Measurements from ENCODE around the gene SNX22. TPM values are rescaled to one million over a fixed set of nuclear protein-coding genes. Genes with fewer than 3 reads are reported as not detected.

Gene SNX22
- total and polyA plus RNA-seq, 4 donors: 0.36 to 0.90 (median 0.38) TPM

Other genes with a start within 250 kb of the SNX22 start
- gene DAPK2, start 105.2 kb upstream of the SNX22 start, total RNA-seq: 1 to 10 TPM; 6.0 to 8.0 TPM
- gene DAPK2, start 105.2 kb upstream of the SNX22 start, polyA plus RNA-seq: 1 to 10 TPM; 2.0 to 8.1 TPM
- 10 to 100 TPM; 23.2 to 27.4 TPM for gene CIAO2A, start 57.9 kb upstream of the SNX22 start, total RNA-seq
- 10 to 100 TPM; 24.1 to 81.9 TPM for gene CIAO2A, start 57.9 kb upstream of the SNX22 start, polyA plus RNA-seq
- 100 to 1,000 TPM; 122 to 153 TPM for gene SNX1, start 55.7 kb upstream of the SNX22 start, total RNA-seq
- gene SNX1, start 55.7 kb upstream of the SNX22 start, polyA plus RNA-seq: 10 to 100 TPM; 54.6 to 57.7 TPM
- 100 to 1,000 TPM; 362 to 395 TPM for gene PPIB, start 11.3 kb downstream of the SNX22 start, total RNA-seq
- 100 to 1,000 TPM; 293 to 699 TPM for gene PPIB, start 11.3 kb downstream of the SNX22 start, polyA plus RNA-seq
- gene CSNK1G1, start 204.4 kb downstream of the SNX22 start, total RNA-seq: 10 to 100 TPM; 15.1 to 25.3 TPM
- 1 to 10 TPM; 2.5 to 3.0 TPM for gene CSNK1G1, start 204.4 kb downstream of the SNX22 start, polyA plus RNA-seq
- under 1 TPM in 1 of 2 donors, not detected in 1; 0.91 TPM for gene PCLAF, start 229.7 kb downstream of the SNX22 start, total RNA-seq
- 1 to 10 TPM in 1 of 2 donors, not detected in 1; 6.0 TPM for gene PCLAF, start 229.7 kb downstream of the SNX22 start, polyA plus RNA-seq
- gene TRIP4, start 236.1 kb downstream of the SNX22 start, total RNA-seq: 10 to 100 TPM; 26.0 to 27.6 TPM
- gene TRIP4, start 236.1 kb downstream of the SNX22 start, polyA plus RNA-seq: 10 to 100 TPM; 23.3 to 31.2 TPM

Data from aorta (tissue), 4 donors.